Aorta (tissue), 5 donors: ENCODE results near the gene PRLR. TPM values are rescaled to one million over a fixed set of nuclear protein-coding genes. Genes with fewer than 3 reads are reported as not detected.

Source experiments
- ATAC-seq: fragments of 200-7000 bp; cut with Tn5 transposase; one replicate; pipeline ENCODE4 v1.9.1; 2022; ENCODE audit warnings: moderate library complexity; ENCODE audit not compliant: low FRiP score
- DNase-seq, 2 donors: peaks; one replicate each; pipeline ENCODE4 v3.0.0-alpha.2; 2020
- H3K27ac ChIP-seq, 2 donors: one replicate each; pipeline ENCODE4 v1.5.1; 2013; ENCODE audit warnings: low read length in 2 of 2, mild to moderate bottlenecking in 2 of 2, moderate library complexity in 2 of 2, control low read depth in 1 of 2, inconsistent platforms in 1 of 2, low read depth in 1 of 2
- H3K27me3 ChIP-seq, 2 donors: one replicate each; pipeline ENCODE4 v1.6.1; 2013; ENCODE audit warnings: control low read depth in 1 of 2, low read length in 1 of 2, mild to moderate bottlenecking in 1 of 2, moderate library complexity in 1 of 2; ENCODE audit not compliant: insufficient read depth in 2 of 2, control insufficient read depth in 1 of 2
- H3K36me3 ChIP-seq, 2 donors: one replicate each; pipeline ENCODE4 v1.6.1; 2013; ENCODE audit warnings: control low read depth in 1 of 2, low read length in 1 of 2, mild to moderate bottlenecking in 1 of 2; ENCODE audit not compliant: insufficient read depth in 2 of 2, control insufficient read depth in 1 of 2
- H3K4me1 ChIP-seq, 2 donors: one replicate each; pipeline ENCODE4 v1.6.1; 2013; ENCODE audit warnings: low read length in 2 of 2, control low read depth in 1 of 2, mild to moderate bottlenecking in 1 of 2, moderate library complexity in 1 of 2; ENCODE audit not compliant: insufficient read depth in 2 of 2, control insufficient read depth in 1 of 2
- H3K4me3 ChIP-seq, 2 donors: one replicate each; pipeline ENCODE4 v1.5.1; 2013; ENCODE audit warnings: low read length in 2 of 2, control low read depth in 1 of 2, mild to moderate bottlenecking in 1 of 2
- H3K9me3 ChIP-seq: one replicate; pipeline ENCODE4 v1.6.1; 2013; ENCODE audit warnings: mild to moderate bottlenecking, low read length; ENCODE audit not compliant: control insufficient read depth
- WGBS, 2 donors: extraction: QIAGEN DNeasy Blood & Tissue Kit; methylation state at CpG; one replicate each; pipeline ENCODE4 v1.1.7; 2013; 5-methylcytosine and 5-hydroxymethylcytosine counted together
- intact Hi-C, 2 donors: fragments of 100-400 bp; cut with DNase I; formaldehyde crosslinking; loops; one replicate each; pipeline versions ENCODE4 v1.14.2 to v1.15.0; 2022
- polyA plus RNA-seq, 2 donors: library from polyadenylated mRNA; stranded (reverse); fragments of 200-250 nt; gene quantifications; one replicate each; pipeline ENCODE4 v1.2.3, GENCODE V29; 2013
- total RNA-seq, 2 donors: library from RNA; stranded (reverse); fragmentation: NEBNext Ultra II Directional; extraction: Animal tissue kit (Norgen Biotek cat#: 25700); gene quantifications; one replicate each; pipeline ENCODE4 v1.2.1, GENCODE V29; 2021
- donor health status: healthy with polysubstance abuse.
- donor health status: Bipolar disorder and iron deficiency.
- donor health status: DM: no; HTN: no; CAD: no.
- donor health status: DM: no; HTN: no; CAD: no.
- donor health status: DM: yes; HTN: yes; CAD: no.

PRLR gene
- total and polyA plus RNA-seq, 4 donors = 0.08 to 3.2 (median 0.69) TPM

GRCh38 chr5:35023391-35024178, 206.7 kb downstream of the PRLR start:
- intact Hi-C loops = no loop called here
- no peak for DNase-seq
- Histone ChIP-seq H3K27ac (no peak overlapping the region), H3K9me3 (no peaks in the 10 kb centered on the region), H3K27me3 (no peaks in the 10 kb centered on the region), H3K4me1 (no peaks in the 10 kb centered on the region), H3K4me3 (no peak overlapping the region), H3K36me3 (no peaks in the 10 kb centered on the region)
- 74 to 86% methylated on average over 7 of the region's 7 CpGs for WGBS, 2 donors
- no peak for ATAC-seq

- DNase-seq (no peak), ATAC-seq (no peak)
- H3K27me3 ChIP-seq = no peaks in the 10 kb centered on the region
- H3K4me1 ChIP-seq = no peaks in the 10 kb centered on the region
- intact Hi-C loops = no loop called here
- no peak overlapping the region for H3K27ac ChIP-seq
- H3K9me3 ChIP-seq = no peaks in the 10 kb centered on the region
- no peak overlapping the region for H3K4me3 ChIP-seq
- 31 to 41% methylated on average over 4 of the region's 4 CpGs for WGBS, 2 donors
- no peaks in the 10 kb centered on the region for H3K36me3 ChIP-seq
Measured at GRCh38 chr5:35016174-35017051, 213.9 kb downstream of the PRLR start.

- WGBS, 2 donors = 65 to 82% methylated on average over 4 of the region's 4 CpGs
- H3K27me3 ChIP-seq = no peaks in the 10 kb centered on the region
- no peaks in the 10 kb centered on the region for H3K36me3 ChIP-seq
- H3K4me1 ChIP-seq = no peaks in the 10 kb centered on the region
- no peaks in the 10 kb centered on the region for H3K9me3 ChIP-seq
- no peak overlapping the region for H3K27ac ChIP-seq
- no peak overlapping the region for H3K4me3 ChIP-seq
- intact Hi-C loops = no loop called here
- ATAC-seq (no peak), DNase-seq (no peak)
Measured at GRCh38 chr5:35015063-35015462, 215.2 kb downstream of the PRLR start.

GRCh38 chr5:35012796-35013195, 217.5 kb downstream of the PRLR start:
- Histone ChIP-seq H3K27me3 (no peaks in the 10 kb centered on the region), H3K4me1 (no peaks in the 10 kb centered on the region), H3K9me3 (no peaks in the 10 kb centered on the region), H3K27ac (no peak overlapping the region), H3K36me3 (no peaks in the 10 kb centered on the region), H3K4me3 (no peak overlapping the region)
- 51 to 81% methylated on average over 5 of the region's 5 CpGs for WGBS, 2 donors
- intact Hi-C loops = no loop called here
- DNase-seq (no peak), ATAC-seq (no peak)

GRCh38 chr5:35012365-35012764, 217.9 kb downstream of the PRLR start:
- H3K36me3 ChIP-seq = no peaks in the 10 kb centered on the region
- intact Hi-C loops = no loop called here

GRCh38 chr5:35010676-35011075, 219.6 kb downstream of the PRLR start:
- DNase-seq (no peak), ATAC-seq (no peak)
- no peaks in the 10 kb centered on the region for H3K36me3 ChIP-seq
- no peak overlapping the region for H3K4me3 ChIP-seq
- H3K27ac ChIP-seq = no peak overlapping the region
- H3K4me1 ChIP-seq = no peaks in the 10 kb centered on the region
- no peaks in the 10 kb centered on the region for H3K9me3 ChIP-seq
- H3K27me3 ChIP-seq = no peaks in the 10 kb centered on the region
- intact Hi-C loops = no loop called here

More at GRCh38 chr5:35012365-35012764, 217.9 kb downstream of the PRLR start:
- ATAC-seq (no peak), DNase-seq (no peak)
- Histone ChIP-seq H3K9me3 (no peaks in the 10 kb centered on the region), H3K4me3 (no peak overlapping the region), H3K27me3 (no peaks in the 10 kb centered on the region), H3K4me1 (no peaks in the 10 kb centered on the region), H3K27ac (no peak overlapping the region)
- 51 to 66% methylated on average over 3 of the region's 3 CpGs for WGBS, 2 donors

- Histone ChIP-seq H3K27me3 (no peaks in the 10 kb centered on the region), H3K4me3 (no peak overlapping the region), H3K4me1 (no peaks in the 10 kb centered on the region), H3K36me3 (no peaks in the 10 kb centered on the region), H3K27ac (no peak overlapping the region), H3K9me3 (no peaks in the 10 kb centered on the region)
- 82 to 84% methylated on average over 3 of the region's 3 CpGs for WGBS, 2 donors
- intact Hi-C loops = loop anchor here in 1 of 2 donors (5.0 kb wide), 1 partner anchor 537 kb away; no protein-coding TSS in a partner anchor
- no peak for ATAC-seq
- DNase-seq = no peak
Measured at GRCh38 chr5:35009657-35010056, 220.6 kb downstream of the PRLR start.

- DNase-seq (no peak), ATAC-seq (no peak)
- Histone ChIP-seq H3K27me3 (no peaks in the 10 kb centered on the region), H3K9me3 (no peaks in the 10 kb centered on the region), H3K4me3 (no peak overlapping the region), H3K27ac (no peak overlapping the region), H3K4me1 (no peaks in the 10 kb centered on the region), H3K36me3 (no peaks in the 10 kb centered on the region)
- 73 to 78% methylated on average over 2 of the region's 2 CpGs for WGBS, 2 donors
- intact Hi-C loops = loop anchor here in 1 of 2 donors (5.0 kb wide), 1 partner anchor 537 kb away; no protein-coding TSS in a partner anchor
Measured at GRCh38 chr5:35009019-35009418, 221.3 kb downstream of the PRLR start.
